Parathyroid adenoma (tissue), 2 donors: ENCODE results near the gene ALG14.

ENCODE experiments used
- H2AFZ ChIP-seq: fragments of 300-600 bp; sonication (generic); one replicate; pipeline ENCODE4 v1.7.0; 2017; ENCODE audit warnings: antibody characterized with exemption, mild to moderate bottlenecking
- H3K27ac ChIP-seq: fragments of 300-600 bp; sonication (generic); one replicate; pipeline ENCODE4 v1.7.0; 2017
- H3K27me3 ChIP-seq: fragments of 300-600 bp; sonication (generic); one replicate; pipeline ENCODE4 v1.7.0; 2017; ENCODE audit warnings: low read length; ENCODE audit not compliant: control insufficient read depth, insufficient read depth
- H3K36me3 ChIP-seq: fragments of 300-600 bp; sonication (generic); one replicate; pipeline ENCODE4 v1.7.0; 2017; ENCODE audit warnings: low read length; ENCODE audit not compliant: control insufficient read depth, insufficient read depth
- H3K4me1 ChIP-seq: fragments of 300-600 bp; sonication (generic); one replicate; pipeline ENCODE4 v1.7.0; 2017; ENCODE audit warnings: control low read depth
- H3K4me2 ChIP-seq: fragments of 300-600 bp; sonication (generic); one replicate; pipeline ENCODE4 v1.7.0; 2017; ENCODE audit warnings: low read length
- H3K4me3 ChIP-seq: fragments of 300-600 bp; sonication (generic); one replicate; pipeline ENCODE4 v1.7.0; 2017; ENCODE audit warnings: low read depth, low read length
- H3K79me2 ChIP-seq: fragments of 300-600 bp; sonication (generic); one replicate; pipeline ENCODE4 v1.7.0; 2017; ENCODE audit warnings: control low read depth
- H3K9ac ChIP-seq: fragments of 300-600 bp; sonication (generic); one replicate; pipeline ENCODE4 v1.7.0; 2017; ENCODE audit warnings: mild to moderate bottlenecking
- H3K9me3 ChIP-seq: fragments of 300-600 bp; sonication (generic); one replicate; pipeline ENCODE4 v1.7.0; 2017; ENCODE audit warnings: low read length; ENCODE audit not compliant: control insufficient read depth
- CTCF ChIP-seq: fragments of 300-600 bp; sonication (generic); IDR thresholded peaks from one replicate; pipeline ENCODE4 v1.7.0; 2017; ENCODE audit warnings: antibody characterized with exemption, mild to moderate bottlenecking
- donor health status: primary hyperparathyroidism.

The ALG14 gene

GRCh38 chr1:95089650-95090287 is 17.0 kb upstream of the ALG14 start:
- Histone ChIP-seq H2AFZ (no peak overlapping the region), H3K27ac (no peak overlapping the region), H3K4me3 (no peak overlapping the region), H3K4me1 (no peaks in the 10 kb centered on the region), H3K27me3 (no peaks in the 10 kb centered on the region), H3K36me3 (no peaks in the 10 kb centered on the region), H3K9me3 (no peaks in the 10 kb centered on the region), H3K9ac (no peak overlapping the region), H3K79me2 (no peaks in the 10 kb centered on the region), H3K4me2 (no peak overlapping the region)
- no peak for TF ChIP-seq CTCF

- no peak for TF ChIP-seq CTCF
- Histone ChIP-seq H3K79me2 (no peaks in the 10 kb centered on the region), H3K9ac (no peak overlapping the region), H3K4me2 (no peak overlapping the region), H2AFZ (no peak overlapping the region), H3K4me3 (no peak overlapping the region), H3K36me3 (no peaks in the 10 kb centered on the region), H3K9me3 (no peaks in the 10 kb centered on the region), H3K27me3 (no peaks in the 10 kb centered on the region), H3K4me1 (no peaks in the 10 kb centered on the region), H3K27ac (no peak overlapping the region)
Measured at GRCh38 chr1:95088303-95088702, 15.6 kb upstream of the ALG14 start.

- no peak for TF ChIP-seq CTCF
- H3K27me3 ChIP-seq = no peaks in the 10 kb centered on the region
- no peak overlapping the region for H3K4me3 ChIP-seq
- no peaks in the 10 kb centered on the region for H3K9me3 ChIP-seq
- H3K4me1 ChIP-seq = no peaks in the 10 kb centered on the region
- H3K79me2 ChIP-seq = no peaks in the 10 kb centered on the region
- H3K36me3 ChIP-seq = no peaks in the 10 kb centered on the region
- no peak overlapping the region for H3K9ac ChIP-seq
- H3K27ac ChIP-seq = no peak overlapping the region
- H3K4me2 ChIP-seq = no peak overlapping the region
- no peak overlapping the region for H2AFZ ChIP-seq
Measured at GRCh38 chr1:95086949-95087533, 14.3 kb upstream of the ALG14 start.

- Histone ChIP-seq H3K27me3 (no peaks in the 10 kb centered on the region), H3K9me3 (no peaks in the 10 kb centered on the region), H3K9ac (no peak overlapping the region), H3K27ac (no peak overlapping the region), H3K4me1 (no peaks in the 10 kb centered on the region), H3K4me2 (no peak overlapping the region), H3K4me3 (no peak overlapping the region), H3K36me3 (no peaks in the 10 kb centered on the region), H2AFZ (no peak overlapping the region), H3K79me2 (no peaks in the 10 kb centered on the region)
- no peak for TF ChIP-seq CTCF
Measured at GRCh38 chr1:95085376-95085775, 12.6 kb upstream of the ALG14 start.
